ENCODE results near the gene KIF25. TPM values are rescaled to one million over a fixed set of nuclear protein-coding genes. Genes with fewer than 3 reads are reported as not detected.

KIF25 gene
- total RNA-seq, 1 experiment from 2014 or later: not detected

DNA sequence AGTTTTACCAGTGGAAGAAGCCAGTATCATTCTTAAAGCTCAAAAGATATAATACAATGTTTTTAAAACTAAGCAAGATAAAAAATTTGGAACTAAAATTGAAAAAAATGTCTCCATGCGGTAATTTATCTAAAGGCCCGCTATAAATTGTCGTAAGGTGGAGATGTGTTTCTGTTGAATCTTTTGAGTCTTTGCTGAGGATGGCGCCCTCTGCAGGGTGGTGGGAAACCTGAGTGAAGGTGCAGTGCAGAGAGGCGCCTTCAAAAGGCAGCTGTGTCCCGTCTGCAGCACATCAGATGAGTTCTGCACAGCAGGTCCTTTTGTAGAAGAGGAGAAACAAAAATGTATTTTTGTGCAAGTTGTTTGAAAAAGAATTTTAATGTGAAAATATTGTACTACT is 29.4 kb upstream of the KIF25 start:
- Mint-ChIP-seq H3K9me3 (ENCODE audit: unreplicated experiment) (no peaks in the 10 kb centered on the region), H3K4me1 (ENCODE audit: insufficient read depth, unreplicated experiment) (no peaks in the 10 kb centered on the region), H3K27ac (ENCODE audit: low read depth, unreplicated experiment) (no peak overlapping the region), H3K27me3 (ENCODE audit: insufficient read depth, unreplicated experiment) (no peaks in the 10 kb centered on the region), H3K36me3 (ENCODE audit: insufficient read depth, unreplicated experiment) (peaks cover 31% of the 10 kb centered on the region), H3K4me3 (ENCODE audit: unreplicated experiment) (no peak overlapping the region)
- no TSS peak for BruUV-seq (replicated peaks)
- peak; percentile 30 for DNase-seq (ENCODE audit: unreplicated experiment)
- intact Hi-C loops (cut with micrococcal nuclease): no loop called here
- CTCF ChIA-PET: interaction anchor here (0.7 to 0.9 kb wide), 2 partner anchors 15 to 490 kb away, joined by 3 read pairs; no protein-coding TSS in a partner anchor
- TF ChIP-seq, protein P1, sequence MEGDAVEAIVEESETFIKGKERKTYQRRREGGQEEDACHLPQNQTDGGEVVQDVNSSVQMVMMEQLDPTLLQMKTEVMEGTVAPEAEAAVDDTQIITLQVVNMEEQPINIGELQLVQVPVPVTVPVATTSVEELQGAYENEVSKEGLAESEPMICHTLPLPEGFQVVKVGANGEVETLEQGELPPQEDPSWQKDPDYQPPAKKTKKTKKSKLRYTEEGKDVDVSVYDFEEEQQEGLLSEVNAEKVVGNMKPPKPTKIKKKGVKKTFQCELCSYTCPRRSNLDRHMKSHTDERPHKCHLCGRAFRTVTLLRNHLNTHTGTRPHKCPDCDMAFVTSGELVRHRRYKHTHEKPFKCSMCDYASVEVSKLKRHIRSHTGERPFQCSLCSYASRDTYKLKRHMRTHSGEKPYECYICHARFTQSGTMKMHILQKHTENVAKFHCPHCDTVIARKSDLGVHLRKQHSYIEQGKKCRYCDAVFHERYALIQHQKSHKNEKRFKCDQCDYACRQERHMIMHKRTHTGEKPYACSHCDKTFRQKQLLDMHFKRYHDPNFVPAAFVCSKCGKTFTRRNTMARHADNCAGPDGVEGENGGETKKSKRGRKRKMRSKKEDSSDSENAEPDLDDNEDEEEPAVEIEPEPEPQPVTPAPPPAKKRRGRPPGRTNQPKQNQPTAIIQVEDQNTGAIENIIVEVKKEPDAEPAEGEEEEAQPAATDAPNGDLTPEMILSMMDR (IDR thresholded peaks at IDR 0.05; ENCODE audit: unreplicated experiment): peak; percentile 25
- POLR2A ChIA-PET: interaction anchor here (1.1 kb wide), 1 partner anchor 22 kb away, joined by 3 read pairs; no protein-coding TSS in a partner anchor

DNA sequence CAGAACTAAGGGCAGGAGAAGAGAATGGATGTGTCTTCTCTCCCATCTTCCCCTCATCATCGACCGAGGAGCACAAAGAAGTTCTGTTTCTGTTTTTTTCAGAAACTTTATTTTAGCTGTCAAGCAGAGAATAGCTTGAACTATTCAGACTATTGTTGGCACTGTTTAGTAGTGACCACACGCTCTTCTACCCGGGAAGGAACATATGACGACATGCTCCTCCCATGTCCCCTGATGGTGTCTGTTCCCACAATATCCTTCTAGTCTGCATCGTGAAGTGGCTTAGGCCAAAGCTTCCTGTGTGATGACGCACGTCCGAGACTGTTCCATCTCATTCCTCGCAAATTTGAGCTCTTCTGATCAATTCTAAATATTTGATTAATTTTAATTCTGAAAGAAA is 27.2 kb upstream of the KIF25 start:
- TF ChIP-seq, protein P1 (IDR thresholded peaks at IDR 0.05; ENCODE audit: unreplicated experiment): no peak
- ChIA-PET POLR2A (no interaction called here), CTCF (interaction anchor here (0.7 kb wide), 1 partner anchor 700 kb away, joined by 4 read pairs; no protein-coding TSS in a partner anchor)
- Mint-ChIP-seq H3K4me3 (ENCODE audit: unreplicated experiment) (no peak overlapping the region), H3K36me3 (ENCODE audit: insufficient read depth, unreplicated experiment) (peaks cover 31% of the 10 kb centered on the region), H3K27ac (ENCODE audit: low read depth, unreplicated experiment) (no peak overlapping the region), H3K4me1 (ENCODE audit: insufficient read depth, unreplicated experiment) (no peaks in the 10 kb centered on the region), H3K27me3 (ENCODE audit: insufficient read depth, unreplicated experiment) (no peaks in the 10 kb centered on the region), H3K9me3 (ENCODE audit: unreplicated experiment) (no peaks in the 10 kb centered on the region)
- DNase-seq (ENCODE audit: unreplicated experiment): no peak
- intact Hi-C loops (cut with micrococcal nuclease): no loop called here
- no TSS peak for BruUV-seq (replicated peaks)

- intact Hi-C loops (cut with micrococcal nuclease): no loop called here
- no peak for DNase-seq (ENCODE audit: unreplicated experiment)
- Mint-ChIP-seq H3K4me3 (ENCODE audit: unreplicated experiment) (no peak overlapping the region), H3K36me3 (ENCODE audit: insufficient read depth, unreplicated experiment) (peaks cover 20% of the 10 kb centered on the region), H3K27me3 (ENCODE audit: insufficient read depth, unreplicated experiment) (no peaks in the 10 kb centered on the region), H3K27ac (ENCODE audit: low read depth, unreplicated experiment) (no peak overlapping the region), H3K4me1 (ENCODE audit: insufficient read depth, unreplicated experiment) (no peaks in the 10 kb centered on the region), H3K9me3 (ENCODE audit: unreplicated experiment) (no peaks in the 10 kb centered on the region)
- POLR2A ChIA-PET: no interaction called here
- TF ChIP-seq, protein P1 (IDR thresholded peaks at IDR 0.05; ENCODE audit: unreplicated experiment): no peak
- BruUV-seq (replicated peaks): no TSS peak
- CTCF ChIA-PET: no interaction called here
These were observed 25.3 kb upstream of the KIF25 start for GRCh38 chr6:167972193-167972592.

DNA sequence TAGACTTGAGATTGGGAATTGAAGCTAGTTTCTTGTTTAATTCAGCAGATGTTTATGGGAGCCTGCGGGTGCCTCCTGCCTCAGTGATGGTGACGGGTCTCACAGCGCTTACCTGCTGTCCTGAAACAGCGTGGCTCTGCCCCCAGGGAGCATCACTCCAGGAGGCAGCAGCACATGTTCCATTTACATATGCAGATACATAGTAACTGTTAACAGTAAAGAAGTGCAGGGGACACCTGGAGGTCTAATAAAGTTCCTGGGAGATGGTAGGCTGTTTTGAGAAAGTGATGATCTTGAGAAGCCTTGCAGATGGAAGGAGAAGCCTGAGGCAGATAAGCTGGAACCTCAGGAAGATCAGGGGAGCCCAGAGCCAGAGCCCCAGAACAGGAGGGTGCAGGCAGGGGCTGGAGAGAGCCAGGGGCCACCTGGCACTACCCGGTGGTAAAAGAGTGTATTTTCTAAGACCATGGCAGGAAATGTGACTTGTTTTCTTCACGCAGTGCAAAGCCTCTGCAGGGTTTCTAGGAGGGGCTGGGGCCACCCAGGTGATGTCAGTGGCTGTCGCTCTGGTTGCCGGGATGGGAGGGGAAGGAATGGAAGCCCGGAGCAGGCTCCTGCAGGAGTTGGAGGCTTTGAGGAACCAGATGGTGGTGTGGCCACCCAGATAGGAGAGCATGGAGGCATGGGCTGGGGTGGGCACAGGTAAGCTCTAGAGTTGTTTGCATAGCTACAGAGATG is 24.2 kb upstream of the KIF25 start:
- no peak for DNase-seq (ENCODE audit: unreplicated experiment)
- Mint-ChIP-seq H3K27ac (ENCODE audit: low read depth, unreplicated experiment) (no peak overlapping the region), H3K4me3 (ENCODE audit: unreplicated experiment) (no peak overlapping the region), H3K9me3 (ENCODE audit: unreplicated experiment) (no peaks in the 10 kb centered on the region), H3K36me3 (ENCODE audit: insufficient read depth, unreplicated experiment) (peaks cover 20% of the 10 kb centered on the region), H3K4me1 (ENCODE audit: insufficient read depth, unreplicated experiment) (no peaks in the 10 kb centered on the region), H3K27me3 (ENCODE audit: insufficient read depth, unreplicated experiment) (no peaks in the 10 kb centered on the region)
- BruUV-seq (replicated peaks): no TSS peak
- TF ChIP-seq, protein P1 (IDR thresholded peaks at IDR 0.05; ENCODE audit: unreplicated experiment): no peak
- ChIA-PET POLR2A (no interaction called here), CTCF (no interaction called here)
- intact Hi-C loops (cut with micrococcal nuclease): no loop called here
